Mesodermal cell (in vitro differentiated cells): ENCODE measurements around the gene CNOT1.
"Not testable (repeated sequence)": the region's sequence is repeated elsewhere in the genome, so short reads cannot be mapped to it uniquely, and the experiment has no call there.

Experiments used
- H3K27ac ChIP-seq: 2 replicates; pipeline ENCODE4 v1.7.0; 2013; ENCODE audit warnings: mild to moderate bottlenecking, low read depth, low read length, moderate library complexity; ENCODE audit not compliant: severe bottlenecking
- H3K36me3 ChIP-seq: 2 replicates; pipeline ENCODE4 v1.7.1; 2013; ENCODE audit warnings: mild to moderate bottlenecking, low read length, moderate library complexity; ENCODE audit not compliant: control insufficient read depth, insufficient read depth
- H3K4me1 ChIP-seq: one replicate; pipeline ENCODE4 v1.7.1; 2013; ENCODE audit warnings: mild to moderate bottlenecking, low read length; ENCODE audit not compliant: insufficient read depth, control insufficient read depth, poor library complexity, severe bottlenecking
- H3K4me3 ChIP-seq: 2 replicates; pipeline ENCODE4 v1.7.0; 2013; ENCODE audit warnings: low read length, control low read depth, mild to moderate bottlenecking; ENCODE audit not compliant: insufficient read depth, poor library complexity, severe bottlenecking; ENCODE audit errors: extremely low read depth
- H3K9me3 ChIP-seq: 2 replicates; pipeline ENCODE4 v1.7.1; 2013; ENCODE audit warnings: mild to moderate bottlenecking, low read length, moderate library complexity; ENCODE audit not compliant: control insufficient read depth
- WGBS, 2 experiments: methylation state at CpG; one replicate each; pipeline ENCODE4 v1.1.5; 2013; ENCODE audit warnings: missing lambda C conversion rate in 2 of 2; ENCODE audit not compliant: insufficient coverage in 2 of 2; 5-methylcytosine and 5-hydroxymethylcytosine counted together

The CNOT1 gene

GRCh38 chr16:58614212-58614611 is 15.4 kb downstream of the CNOT1 start:
- Histone ChIP-seq H3K36me3 (peaks cover 66% of the 10 kb centered on the region), H3K4me3 (no peak overlapping the region), H3K9me3 (no peaks in the 10 kb centered on the region), H3K4me1 (no peaks in the 10 kb centered on the region), H3K27ac (no peak overlapping the region)
- WGBS, 2 experiments = 100% methylated on average over 4 of the region's 6 CpGs; no CpG with 5 or more reads in 1 of the 2 experiments

- not testable (repeated sequence) for H3K27ac ChIP-seq, H3K9me3 ChIP-seq, H3K4me3 ChIP-seq, H3K4me1 ChIP-seq
- WGBS, 2 experiments = 93% methylated on average over 3 of the region's 7 CpGs; no CpG with 5 or more reads in 1 of the 2 experiments
- H3K36me3 ChIP-seq = peaks cover 64% of the 10 kb centered on the region
These were observed 16.7 kb downstream of the CNOT1 start for GRCh38 chr16:58612965-58613364.

- H3K36me3 ChIP-seq = peaks cover 70% of the 10 kb centered on the region
These were observed 21.0 kb downstream of the CNOT1 start for GRCh38 chr16:58608601-58609136.

DNA sequence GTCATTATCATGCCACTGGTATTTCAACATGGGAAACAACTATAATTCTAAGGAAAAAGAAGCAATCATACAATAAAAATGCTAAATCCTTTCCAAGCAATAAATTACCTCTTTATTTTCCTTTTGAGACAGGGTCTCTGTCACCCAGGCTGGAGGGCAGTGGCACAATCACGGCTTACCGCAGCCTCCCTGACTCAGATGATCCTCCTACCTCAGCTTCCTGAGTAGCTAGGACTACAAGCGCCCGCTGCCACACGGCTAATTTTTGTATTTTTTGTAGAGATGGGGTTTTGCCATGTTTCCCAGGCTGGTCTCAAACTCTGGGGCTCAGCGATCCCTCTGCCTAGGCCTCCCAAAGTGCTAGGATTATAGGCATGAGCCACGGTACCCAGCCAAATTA is 24.1 kb downstream of the CNOT1 start:
- H3K36me3 ChIP-seq = peaks cover 57% of the 10 kb centered on the region
- 100% methylated on average over 2 of the region's 7 CpGs; no CpG with 5 or more reads in 1 of the 2 experiments for WGBS, 2 experiments
- no peak overlapping the region for H3K27ac ChIP-seq
- H3K9me3 ChIP-seq = no peaks in the 10 kb centered on the region
- H3K4me1 ChIP-seq = peaks cover 12% of the 10 kb centered on the region
- no peak overlapping the region for H3K4me3 ChIP-seq

More at GRCh38 chr16:58608601-58609136, 21.0 kb downstream of the CNOT1 start:
- H3K27ac ChIP-seq = no peak overlapping the region
- no peaks in the 10 kb centered on the region for H3K9me3 ChIP-seq
- H3K4me3 ChIP-seq = no peak overlapping the region
- WGBS, 2 experiments = 64 to 75% methylated on average over 2 of the region's 8 CpGs
- peaks cover 4% of the 10 kb centered on the region for H3K4me1 ChIP-seq

- H3K9me3 ChIP-seq = no peaks in the 10 kb centered on the region
- H3K36me3 ChIP-seq = peaks cover 94% of the 10 kb centered on the region
- H3K27ac ChIP-seq = no peak overlapping the region
- 43 to 56% methylated on average over 3 of the region's 4 CpGs for WGBS, 2 experiments
- no peak overlapping the region for H3K4me3 ChIP-seq
- no peaks in the 10 kb centered on the region for H3K4me1 ChIP-seq
These were observed 38.5 kb downstream of the CNOT1 start for GRCh38 chr16:58591083-58591482.

DNA sequence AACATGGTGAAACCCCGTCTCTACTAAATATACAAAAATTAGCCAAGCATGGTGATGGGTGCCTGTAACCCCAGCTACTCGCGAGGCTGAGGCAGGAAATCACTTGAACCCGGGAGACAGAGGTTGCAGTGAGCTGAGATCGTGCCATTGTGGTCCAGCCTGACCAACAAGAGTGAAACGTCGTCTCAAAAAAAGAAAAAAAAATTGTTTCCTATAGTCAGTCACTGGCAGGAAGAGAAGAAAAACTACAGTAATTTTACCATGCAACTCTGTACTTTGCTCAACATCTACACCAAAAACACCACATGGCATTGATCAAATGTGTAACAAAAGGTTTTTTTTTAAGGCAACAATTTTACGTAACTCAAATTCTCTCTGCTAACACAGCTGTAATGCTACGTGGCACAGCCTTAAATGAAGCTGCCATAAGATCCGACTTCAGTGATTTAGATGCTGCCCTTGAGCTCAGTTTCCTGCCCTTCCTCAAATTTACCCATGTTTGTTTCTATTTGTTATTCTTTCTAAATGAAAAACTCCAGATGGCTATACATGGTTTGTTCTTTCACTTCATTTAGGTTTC is 40.2 kb downstream of the CNOT1 start:
- Histone ChIP-seq H3K9me3 (no peaks in the 10 kb centered on the region), H3K4me1 (no peaks in the 10 kb centered on the region), H3K4me3 (no peak overlapping the region), H3K36me3 (peaks cover 93% of the 10 kb centered on the region), H3K27ac (no peak overlapping the region)
- 93 to 98% methylated on average over 10 of the region's 10 CpGs for WGBS, 2 experiments

- WGBS, 2 experiments = 94 to 96% methylated on average over 2 of the region's 3 CpGs
- H3K4me1 ChIP-seq = no peaks in the 10 kb centered on the region
- peaks cover 92% of the 10 kb centered on the region for H3K36me3 ChIP-seq
- H3K27ac ChIP-seq = no peak overlapping the region
- H3K9me3 ChIP-seq = no peaks in the 10 kb centered on the region
- H3K4me3 ChIP-seq = no peak overlapping the region
These were observed 41.2 kb downstream of the CNOT1 start for GRCh38 chr16:58588406-58588805.

GRCh38 chr16:58586340-58587030 is 43.1 kb downstream of the CNOT1 start:
- Histone ChIP-seq H3K36me3 (peaks cover 94% of the 10 kb centered on the region), H3K4me3 (no peak overlapping the region), H3K27ac (no peak overlapping the region), H3K9me3 (no peaks in the 10 kb centered on the region), H3K4me1 (no peaks in the 10 kb centered on the region)
- 91 to 97% methylated on average over 3 to 6 of the region's 7 CpGs for WGBS, 2 experiments

- H3K36me3 ChIP-seq = peaks cover 95% of the 10 kb centered on the region
- H3K4me1 ChIP-seq = no peaks in the 10 kb centered on the region
- H3K27ac ChIP-seq = no peak overlapping the region
- 83 to 85% methylated on average over 2 to 6 of the region's 8 CpGs for WGBS, 2 experiments
- H3K9me3 ChIP-seq = no peaks in the 10 kb centered on the region
- no peak overlapping the region for H3K4me3 ChIP-seq
These were observed 44.7 kb downstream of the CNOT1 start for GRCh38 chr16:58584831-58585505.

GRCh38 chr16:58582971-58583765 is 46.5 kb downstream of the CNOT1 start:
- 88 to 100% methylated on average over 2 to 5 of the region's 8 CpGs for WGBS, 2 experiments
- Histone ChIP-seq H3K36me3 (peaks cover 93% of the 10 kb centered on the region), H3K4me3 (no peak overlapping the region), H3K27ac (no peak overlapping the region), H3K4me1 (no peaks in the 10 kb centered on the region), H3K9me3 (no peaks in the 10 kb centered on the region)
